ENCODE data around the gene SPOCK1.

DNA sequence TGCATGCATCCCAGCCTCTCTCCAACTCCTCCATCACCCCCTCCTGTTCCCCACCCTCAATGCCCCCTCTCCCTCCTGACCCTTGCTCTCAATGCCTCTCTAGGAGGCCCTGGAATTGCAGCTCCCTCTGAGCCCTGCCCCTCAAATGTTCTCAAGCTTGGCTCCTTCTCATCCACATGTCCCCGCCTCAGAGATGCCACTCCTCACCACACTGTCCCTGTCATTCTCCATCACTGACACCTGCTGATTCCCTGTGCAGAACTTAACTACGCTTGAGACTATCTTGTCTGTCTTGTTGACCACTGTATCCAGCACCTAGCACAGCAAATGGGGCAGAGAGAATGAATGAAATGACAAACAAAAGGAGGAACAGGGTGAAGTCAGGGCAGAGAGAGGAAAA lies 314.4 kb downstream of the SPOCK1 start:
- TF ChIP-seq CTCF (conservative IDR thresholded peaks at IDR 0.05; ENCODE audit: low read depth, low read length) = no peak
- no peak for TF ChIP-seq POLR2A (IDR thresholded peaks at IDR 0.05; ENCODE audit: low read depth, low read length)
- TF ChIP-seq CEBPB (IDR thresholded peaks at IDR 0.05; ENCODE audit: low read depth, low read length) = no peak
- TF ChIP-seq FOS (IDR thresholded peaks at IDR 0.05; ENCODE audit: low read depth, low read length) = no peak
- TF ChIP-seq ELK1 (IDR thresholded peaks at IDR 0.05; ENCODE audit: borderline replicate concordance, low read depth, low read length) = no peak
- no peak for TF ChIP-seq MAFK (IDR thresholded peaks at IDR 0.05; ENCODE audit: low read depth, low read length)
- no peak for TF ChIP-seq USF2 (IDR thresholded peaks at IDR 0.05; ENCODE audit: low read depth, low read length)
- TF ChIP-seq BHLHE40 (IDR thresholded peaks at IDR 0.05; ENCODE audit: low read depth, low read length) = no peak
- no peak for TF ChIP-seq SMC3 (IDR thresholded peaks at IDR 0.05; ENCODE audit: low read depth, low read length)
- TF ChIP-seq RFX5 (IDR thresholded peaks at IDR 0.05; ENCODE audit: low read depth, low read length) = no peak
- no peak for TF ChIP-seq RAD21 (IDR thresholded peaks at IDR 0.05; ENCODE audit: low read length)
- no peak for TF ChIP-seq MAZ (IDR thresholded peaks at IDR 0.05; ENCODE audit: borderline replicate concordance, low read depth, low read length)
- TF ChIP-seq MXI1 (IDR thresholded peaks at IDR 0.05; ENCODE audit: borderline replicate concordance, low read depth, low read length) = no peak
- TF ChIP-seq CHD1 (IDR thresholded peaks at IDR 0.05; ENCODE audit: low read depth, low read length) = no peak

Data from IMR-90 (cell line).